WTC11 (cell line): ENCODE measurements around the gene CLCN1.

Experiments
- CREB1 ChIP-seq: sonication (generic); formaldehyde crosslinking; IDR thresholded peaks from 2 replicates; pipeline ENCODE4 v1.8.0; 2023; ENCODE audit warnings: mild to moderate bottlenecking, missing genetic modification reagents
- GABPB1 ChIP-seq: sonication (generic); formaldehyde crosslinking; IDR thresholded peaks from 2 replicates; pipeline ENCODE4 v1.8.1; 2023; ENCODE audit warnings: mild to moderate bottlenecking, missing genetic modification reagents
- MXD4 ChIP-seq: fragments of 250-450 bp; sonication (Bioruptor Pico); IDR thresholded peaks from 2 replicates; pipeline ENCODE4 v1.8.0; 2021; ENCODE audit warnings: mild to moderate bottlenecking, moderate library complexity, borderline replicate concordance
- MYBL2 ChIP-seq: sonication (generic); formaldehyde crosslinking; IDR thresholded peaks from 2 replicates; pipeline ENCODE4 v1.8.1; 2023; ENCODE audit warnings: mild to moderate bottlenecking, moderate library complexity, missing genetic modification reagents
- TF ChIP-seq, protein P1 (sequence below): fragments of 200-600 bp; IDR thresholded peaks from 2 replicates; pipeline ENCODE4 v1.8.0; 2022; ENCODE audit warnings: antibody characterized with exemption
- TF ChIP-seq, protein P2 (sequence below): sonication (generic); formaldehyde crosslinking; IDR thresholded peaks from 2 replicates; pipeline ENCODE4 v1.8.1; 2023; ENCODE audit warnings: mild to moderate bottlenecking, missing genetic modification reagents, moderate library complexity

DNA sequence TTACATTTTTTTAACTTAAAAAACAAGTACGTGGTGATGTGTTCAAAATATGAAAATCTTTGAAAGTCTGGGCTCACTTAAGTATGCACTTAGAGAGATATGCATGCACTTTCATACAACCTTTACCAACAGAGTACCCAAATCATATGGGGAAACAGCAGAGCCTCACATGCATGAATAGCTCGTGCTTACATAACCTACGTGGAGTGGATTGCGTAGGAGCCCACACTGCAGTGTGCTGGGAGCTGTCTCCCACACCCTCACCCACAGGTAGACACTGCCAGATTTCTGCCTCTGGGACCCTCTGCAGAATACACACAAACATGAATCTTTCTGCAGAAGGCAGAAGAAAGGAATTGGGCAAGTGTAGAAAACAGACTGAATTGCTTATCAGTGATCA is 581 bp downstream of the CLCN1 start:
- TF ChIP-seq MYBL2 (CRISPR knock-in tag) (no peak), GABPB1 (no peak), MXD4 (no peak), CREB1 (CRISPR knock-in tag) (no peak)
- TF ChIP-seq, protein P1, sequence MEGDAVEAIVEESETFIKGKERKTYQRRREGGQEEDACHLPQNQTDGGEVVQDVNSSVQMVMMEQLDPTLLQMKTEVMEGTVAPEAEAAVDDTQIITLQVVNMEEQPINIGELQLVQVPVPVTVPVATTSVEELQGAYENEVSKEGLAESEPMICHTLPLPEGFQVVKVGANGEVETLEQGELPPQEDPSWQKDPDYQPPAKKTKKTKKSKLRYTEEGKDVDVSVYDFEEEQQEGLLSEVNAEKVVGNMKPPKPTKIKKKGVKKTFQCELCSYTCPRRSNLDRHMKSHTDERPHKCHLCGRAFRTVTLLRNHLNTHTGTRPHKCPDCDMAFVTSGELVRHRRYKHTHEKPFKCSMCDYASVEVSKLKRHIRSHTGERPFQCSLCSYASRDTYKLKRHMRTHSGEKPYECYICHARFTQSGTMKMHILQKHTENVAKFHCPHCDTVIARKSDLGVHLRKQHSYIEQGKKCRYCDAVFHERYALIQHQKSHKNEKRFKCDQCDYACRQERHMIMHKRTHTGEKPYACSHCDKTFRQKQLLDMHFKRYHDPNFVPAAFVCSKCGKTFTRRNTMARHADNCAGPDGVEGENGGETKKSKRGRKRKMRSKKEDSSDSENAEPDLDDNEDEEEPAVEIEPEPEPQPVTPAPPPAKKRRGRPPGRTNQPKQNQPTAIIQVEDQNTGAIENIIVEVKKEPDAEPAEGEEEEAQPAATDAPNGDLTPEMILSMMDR, result no peak
- TF ChIP-seq, protein P2, sequence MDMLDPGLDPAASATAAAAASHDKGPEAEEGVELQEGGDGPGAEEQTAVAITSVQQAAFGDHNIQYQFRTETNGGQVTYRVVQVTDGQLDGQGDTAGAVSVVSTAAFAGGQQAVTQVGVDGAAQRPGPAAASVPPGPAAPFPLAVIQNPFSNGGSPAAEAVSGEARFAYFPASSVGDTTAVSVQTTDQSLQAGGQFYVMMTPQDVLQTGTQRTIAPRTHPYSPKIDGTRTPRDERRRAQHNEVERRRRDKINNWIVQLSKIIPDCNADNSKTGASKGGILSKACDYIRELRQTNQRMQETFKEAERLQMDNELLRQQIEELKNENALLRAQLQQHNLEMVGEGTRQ (CRISPR knock-in tag), result no peak
